GM04504 (cell line): ENCODE data around the gene DSG4.

Experiments used
- DNase-seq: peaks from one replicate; pipeline ENCODE4 v3.0.0-alpha.2; 2012; ENCODE audit warnings: low read depth

DSG4 gene

GRCh38 chr18:31407649-31408048 lies 31.1 kb downstream of the DSG4 start:
- DNase-seq, result no peak

GRCh38 chr18:31409276-31409675 lies 32.7 kb downstream of the DSG4 start:
- no peak for DNase-seq

- no peak for DNase-seq
Measured at GRCh38 chr18:31410716-31411483, 34.3 kb downstream of the DSG4 start.

- DNase-seq, result no peak
Measured at GRCh38 chr18:31413137-31413536, 36.6 kb downstream of the DSG4 start.

DNA sequence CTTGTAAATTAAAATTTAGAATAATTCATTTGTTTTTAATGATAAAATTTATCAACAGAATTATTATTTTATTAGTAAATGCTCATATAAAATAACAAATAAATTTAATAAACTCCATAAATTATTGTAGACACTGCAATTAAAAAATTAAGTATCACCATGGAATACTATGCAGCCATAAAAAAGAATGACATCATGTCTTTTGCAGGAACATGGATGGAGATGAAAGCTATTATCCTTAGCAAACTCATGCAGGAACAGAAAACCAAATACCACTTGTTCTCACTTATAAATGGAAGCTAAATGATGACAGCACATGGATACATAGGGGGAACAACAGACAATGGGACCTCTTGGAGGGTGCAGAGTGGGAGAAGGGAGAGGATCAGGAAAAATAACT lies 41.3 kb downstream of the DSG4 start:
- DNase-seq, result no peak

- DNase-seq, result no peak
Measured at GRCh38 chr18:31419457-31419932, 42.9 kb downstream of the DSG4 start.

DNA sequence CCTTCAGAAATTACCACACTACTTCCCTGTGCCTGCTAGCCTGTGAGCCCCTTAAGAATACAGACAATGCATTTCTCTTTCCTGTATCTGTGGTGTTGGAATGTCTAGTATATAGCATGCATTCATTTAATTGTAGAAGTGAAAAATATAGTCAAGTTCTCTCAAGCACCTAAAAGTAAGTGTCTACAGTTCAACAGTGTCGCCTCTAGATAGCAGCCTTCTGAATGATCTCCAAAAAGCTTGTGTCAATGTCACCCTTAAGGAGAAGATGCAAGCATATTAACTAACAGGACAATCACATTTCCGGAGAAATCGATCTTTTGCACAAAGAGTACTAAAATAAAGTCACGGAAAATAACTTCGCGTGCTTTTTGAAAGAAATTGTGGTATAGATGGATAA lies 43.5 kb downstream of the DSG4 start:
- DNase-seq, result no peak

- no peak for DNase-seq
Measured at GRCh38 chr18:31420524-31420923, 43.9 kb downstream of the DSG4 start.

- no peak for DNase-seq
Measured at GRCh38 chr18:31424383-31424988, 47.9 kb downstream of the DSG4 start.

DNA sequence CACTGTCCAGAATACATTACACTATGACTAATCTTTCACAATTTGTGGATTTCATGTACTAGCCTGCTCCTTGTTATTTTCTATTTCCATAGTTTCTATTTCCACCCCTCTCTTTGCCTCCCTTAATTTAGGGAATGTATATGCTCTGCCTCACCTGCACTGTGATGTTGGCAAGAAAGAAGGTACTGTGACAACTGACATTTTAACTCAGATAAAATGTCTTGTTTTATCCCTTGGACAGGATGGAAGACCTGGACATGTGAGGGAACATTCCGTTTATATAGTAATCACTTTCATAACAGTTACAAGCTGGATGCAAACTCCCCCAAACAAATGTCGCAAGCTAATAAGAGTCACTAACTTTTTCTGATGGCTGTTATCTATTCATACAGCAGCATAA lies 49.4 kb downstream of the DSG4 start:
- DNase-seq, result no peak

- no peak for DNase-seq
Measured at GRCh38 chr18:31426871-31427406, 50.4 kb downstream of the DSG4 start.

DNA sequence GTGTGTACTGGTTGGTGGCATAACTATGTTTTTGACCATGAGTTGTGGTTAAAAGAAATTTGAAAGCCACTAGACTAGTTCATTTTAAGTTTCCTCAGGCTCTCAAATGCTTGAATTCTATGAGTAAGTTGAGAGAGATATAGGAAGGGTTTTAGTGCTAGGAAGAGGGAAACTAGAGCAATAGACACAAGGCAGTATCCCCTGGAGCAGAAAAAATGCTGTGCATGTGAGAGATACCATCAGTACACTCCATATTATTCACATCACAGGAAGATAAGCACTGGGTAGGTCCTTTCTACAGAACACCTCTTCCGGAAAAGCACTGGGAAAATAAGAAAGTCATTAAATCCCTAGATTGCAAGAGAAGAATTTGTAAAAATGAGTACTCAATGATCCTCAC lies 51.6 kb downstream of the DSG4 start:
- DNase-seq, result no peak

DNA sequence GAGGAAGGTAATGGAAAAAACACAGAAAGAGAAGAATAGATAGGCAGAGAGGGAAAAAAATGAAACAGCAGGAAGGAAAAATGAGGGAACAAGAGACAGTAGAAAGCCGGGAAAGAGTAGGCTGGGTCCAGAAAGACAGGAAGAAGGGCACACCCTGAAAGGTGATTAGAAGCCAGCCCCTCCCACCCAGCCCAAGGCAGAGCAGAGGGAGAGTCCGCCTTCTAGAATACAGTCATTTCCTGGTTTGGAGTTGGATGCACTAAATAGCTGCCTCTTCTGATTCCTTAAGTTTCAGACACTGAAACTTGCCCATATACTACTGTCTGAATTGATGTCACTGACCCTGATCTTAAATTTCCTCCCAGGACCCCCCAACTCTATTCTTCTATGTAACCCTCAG lies 53.0 kb downstream of the DSG4 start:
- no peak for DNase-seq

GRCh38 chr18:31430072-31430471 lies 53.5 kb downstream of the DSG4 start:
- no peak for DNase-seq

- DNase-seq, result no peak
Measured at GRCh38 chr18:31430554-31430953, 54.0 kb downstream of the DSG4 start.

- no peak for DNase-seq
Measured at GRCh38 chr18:31432316-31432715, 55.7 kb downstream of the DSG4 start.

GRCh38 chr18:31436825-31437224 lies 60.2 kb downstream of the DSG4 start:
- no peak for DNase-seq

DNA sequence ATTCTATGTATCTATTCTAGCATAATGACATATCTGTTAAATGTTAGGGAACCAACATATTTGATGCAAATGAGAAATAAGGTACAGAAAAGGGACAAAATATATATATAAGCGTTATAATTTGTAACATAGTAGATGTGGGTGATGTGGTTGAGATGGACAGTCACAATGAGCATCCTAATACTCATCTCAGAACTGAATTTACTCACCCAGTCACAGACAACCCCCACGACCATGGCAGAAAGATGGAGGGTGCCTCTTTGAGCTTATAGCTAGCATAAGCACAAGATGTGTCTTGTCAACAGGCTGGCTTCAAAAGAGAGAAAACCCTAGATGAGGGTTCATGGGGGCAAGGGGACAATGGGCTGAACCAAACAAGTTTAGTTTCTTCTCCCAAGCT lies 61.8 kb downstream of the DSG4 start:
- no peak for DNase-seq

DNA sequence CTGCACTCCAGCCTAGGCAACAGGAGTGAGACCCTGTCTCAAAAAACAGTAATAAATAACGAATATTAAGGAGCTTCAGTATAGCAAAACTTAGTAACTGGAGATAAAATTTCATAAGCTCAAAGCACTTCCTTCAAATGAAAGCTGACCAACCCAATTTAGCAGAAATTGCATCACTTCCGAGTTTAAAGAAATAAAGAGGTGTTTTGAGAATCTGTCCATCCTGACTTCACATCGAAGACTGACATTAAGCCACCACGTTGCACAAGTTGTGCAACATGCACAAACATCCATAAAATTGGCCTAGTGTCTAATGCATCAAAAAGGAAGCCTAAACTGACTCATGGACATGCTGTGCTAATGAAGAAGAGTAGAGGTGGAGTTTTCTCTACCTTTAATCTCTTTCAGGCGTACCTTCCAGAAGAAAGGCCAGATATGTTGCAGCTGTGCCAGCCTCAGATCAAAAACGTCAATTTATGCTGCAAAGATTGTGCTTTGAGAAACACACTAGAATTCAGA lies 63.3 kb downstream of the DSG4 start:
- DNase-seq, result no peak

- no peak for DNase-seq
Measured at GRCh38 chr18:31440787-31441186, 64.2 kb downstream of the DSG4 start.

DNA sequence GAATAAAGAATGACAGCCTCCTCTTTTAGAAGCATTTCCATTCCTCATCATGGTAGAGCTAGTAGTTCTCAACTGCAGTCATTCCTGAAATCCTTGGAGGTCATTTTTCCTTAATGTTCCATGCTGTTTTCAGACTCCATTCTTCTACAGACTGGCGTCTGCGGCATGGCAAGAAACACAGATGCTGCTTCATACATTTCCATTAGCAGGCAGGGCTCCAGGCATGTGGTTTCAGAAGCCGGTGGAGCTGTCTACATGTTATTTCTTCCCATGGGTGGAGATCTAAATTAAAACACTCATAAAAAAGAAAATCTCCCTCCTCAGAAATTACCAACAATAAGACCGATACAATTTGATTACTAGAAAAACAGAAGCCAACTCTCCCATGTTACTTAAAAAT lies 64.9 kb downstream of the DSG4 start:
- no peak for DNase-seq

DNA sequence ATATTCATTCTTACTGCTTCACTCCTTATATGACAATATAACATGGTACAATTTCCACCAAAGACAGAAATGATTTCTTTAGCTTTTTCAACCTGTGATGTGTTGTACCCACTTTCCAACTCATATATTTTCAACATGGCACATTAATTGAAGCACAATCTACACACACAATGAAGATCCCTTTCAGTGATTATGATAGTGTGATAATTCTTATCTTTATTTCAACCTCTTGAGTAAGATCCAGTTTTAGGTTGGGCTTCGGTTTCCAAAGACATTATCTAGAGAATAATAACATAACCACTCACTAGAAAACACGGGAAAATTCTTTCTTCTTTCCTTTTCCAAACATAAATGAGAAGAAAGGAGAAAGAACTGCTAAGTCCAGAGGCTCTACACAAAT lies 67.6 kb downstream of the DSG4 start:
- DNase-seq, result no peak

GRCh38 chr18:31445908-31446307 lies 69.3 kb downstream of the DSG4 start:
- no peak for DNase-seq
